ENCODE measurements around the gene FCAMR.

The FCAMR gene

DNA sequence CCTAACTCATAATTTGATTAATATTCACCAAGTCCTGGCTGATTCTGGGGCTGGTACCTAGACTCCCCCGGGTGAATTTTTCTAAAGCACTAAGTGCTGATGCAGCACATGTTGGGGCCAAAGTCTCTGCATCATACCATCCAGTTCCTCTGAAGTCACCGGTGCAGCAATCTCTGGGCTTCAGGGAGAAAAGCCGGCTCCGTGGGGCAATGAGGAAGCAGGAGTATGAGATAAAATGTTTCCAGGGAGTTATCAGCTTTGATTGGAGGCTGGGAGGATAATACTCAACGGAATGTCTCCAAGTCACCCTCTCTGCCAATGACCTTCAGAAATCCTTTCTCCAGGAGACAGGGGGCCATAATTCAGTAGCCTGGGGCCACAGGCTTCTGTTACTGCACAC, 1.2 kb downstream of the FCAMR start:
- CTCF ChIA-PET: interaction anchor here (0.6 to 5.2 kb wide), 2 partner anchors 12 to 334 kb away, joined by 3 to 39 read pairs; partner anchors contain the start of gene DYRK3
- Histone ChIP-seq H3K27ac (ENCODE audit: extremely low read depth, low read depth, low read length) (no peak overlapping the region), H3K4me1 (ENCODE audit: control insufficient read depth, insufficient read depth, low read length) (no peaks in the 10 kb centered on the region), H3K4me3 (ENCODE audit: low read depth, low read length) (no peak overlapping the region), H3K36me3 (ENCODE audit: control insufficient read depth in 2 of 2, insufficient read depth in 1 of 2, low read length in 2 of 2) (no peaks in the 10 kb centered on the region), H3K9me3 (ENCODE audit: control insufficient read depth, insufficient read depth, low read depth, low read length) (no peaks in the 10 kb centered on the region)
- POLR2A ChIA-PET: no interaction called here
- TF ChIP-seq ZNF621 (tag by site-specific recombination; IDR thresholded peaks at IDR 0.05) (no peak), SP3 (tag by site-specific recombination; IDR thresholded peaks at IDR 0.05) (no peak), ZNF10 (tag by site-specific recombination; IDR thresholded peaks at IDR 0.05) (no peak), EGR2 (tag by site-specific recombination; IDR thresholded peaks at IDR 0.05; ENCODE audit: low read depth) (no peak), ZNF660 (tag by site-specific recombination; IDR thresholded peaks at IDR 0.05) (no peak), HOXA7 (CRISPR knock-in tag; IDR thresholded peaks at IDR 0.05; ENCODE audit: borderline replicate concordance) (no peak), TCF7L2 (IDR thresholded peaks at IDR 0.05; ENCODE audit: borderline replicate concordance, low read depth, low read length) (no peak), ZNF548 (tag by site-specific recombination; IDR thresholded peaks at IDR 0.05) (no peak)
- TF ChIP-seq, protein P1, sequence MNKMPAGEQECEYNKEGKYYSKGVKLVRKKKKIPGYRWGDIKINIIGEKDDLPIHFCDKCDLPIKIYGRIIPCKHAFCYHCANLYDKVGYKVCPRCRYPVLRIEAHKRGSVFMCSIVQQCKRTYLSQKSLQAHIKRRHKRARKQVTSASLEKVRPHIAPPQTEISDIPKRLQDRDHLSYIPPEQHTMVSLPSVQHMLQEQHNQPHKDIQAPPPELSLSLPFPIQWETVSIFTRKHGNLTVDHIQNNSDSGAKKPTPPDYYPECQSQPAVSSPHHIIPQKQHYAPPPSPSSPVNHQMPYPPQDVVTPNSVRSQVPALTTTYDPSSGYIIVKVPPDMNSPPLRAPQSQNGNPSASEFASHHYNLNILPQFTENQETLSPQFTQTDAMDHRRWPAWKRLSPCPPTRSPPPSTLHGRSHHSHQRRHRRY (tag by site-specific recombination; IDR thresholded peaks at IDR 0.05): no peak
- TF ChIP-seq, protein P2, sequence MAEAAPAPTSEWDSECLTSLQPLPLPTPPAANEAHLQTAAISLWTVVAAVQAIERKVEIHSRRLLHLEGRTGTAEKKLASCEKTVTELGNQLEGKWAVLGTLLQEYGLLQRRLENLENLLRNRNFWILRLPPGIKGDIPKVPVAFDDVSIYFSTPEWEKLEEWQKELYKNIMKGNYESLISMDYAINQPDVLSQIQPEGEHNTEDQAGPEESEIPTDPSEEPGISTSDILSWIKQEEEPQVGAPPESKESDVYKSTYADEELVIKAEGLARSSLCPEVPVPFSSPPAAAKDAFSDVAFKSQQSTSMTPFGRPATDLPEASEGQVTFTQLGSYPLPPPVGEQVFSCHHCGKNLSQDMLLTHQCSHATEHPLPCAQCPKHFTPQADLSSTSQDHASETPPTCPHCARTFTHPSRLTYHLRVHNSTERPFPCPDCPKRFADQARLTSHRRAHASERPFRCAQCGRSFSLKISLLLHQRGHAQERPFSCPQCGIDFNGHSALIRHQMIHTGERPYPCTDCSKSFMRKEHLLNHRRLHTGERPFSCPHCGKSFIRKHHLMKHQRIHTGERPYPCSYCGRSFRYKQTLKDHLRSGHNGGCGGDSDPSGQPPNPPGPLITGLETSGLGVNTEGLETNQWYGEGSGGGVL (tag by site-specific recombination; IDR thresholded peaks at IDR 0.05): no peak
- TF ChIP-seq, protein P3, sequence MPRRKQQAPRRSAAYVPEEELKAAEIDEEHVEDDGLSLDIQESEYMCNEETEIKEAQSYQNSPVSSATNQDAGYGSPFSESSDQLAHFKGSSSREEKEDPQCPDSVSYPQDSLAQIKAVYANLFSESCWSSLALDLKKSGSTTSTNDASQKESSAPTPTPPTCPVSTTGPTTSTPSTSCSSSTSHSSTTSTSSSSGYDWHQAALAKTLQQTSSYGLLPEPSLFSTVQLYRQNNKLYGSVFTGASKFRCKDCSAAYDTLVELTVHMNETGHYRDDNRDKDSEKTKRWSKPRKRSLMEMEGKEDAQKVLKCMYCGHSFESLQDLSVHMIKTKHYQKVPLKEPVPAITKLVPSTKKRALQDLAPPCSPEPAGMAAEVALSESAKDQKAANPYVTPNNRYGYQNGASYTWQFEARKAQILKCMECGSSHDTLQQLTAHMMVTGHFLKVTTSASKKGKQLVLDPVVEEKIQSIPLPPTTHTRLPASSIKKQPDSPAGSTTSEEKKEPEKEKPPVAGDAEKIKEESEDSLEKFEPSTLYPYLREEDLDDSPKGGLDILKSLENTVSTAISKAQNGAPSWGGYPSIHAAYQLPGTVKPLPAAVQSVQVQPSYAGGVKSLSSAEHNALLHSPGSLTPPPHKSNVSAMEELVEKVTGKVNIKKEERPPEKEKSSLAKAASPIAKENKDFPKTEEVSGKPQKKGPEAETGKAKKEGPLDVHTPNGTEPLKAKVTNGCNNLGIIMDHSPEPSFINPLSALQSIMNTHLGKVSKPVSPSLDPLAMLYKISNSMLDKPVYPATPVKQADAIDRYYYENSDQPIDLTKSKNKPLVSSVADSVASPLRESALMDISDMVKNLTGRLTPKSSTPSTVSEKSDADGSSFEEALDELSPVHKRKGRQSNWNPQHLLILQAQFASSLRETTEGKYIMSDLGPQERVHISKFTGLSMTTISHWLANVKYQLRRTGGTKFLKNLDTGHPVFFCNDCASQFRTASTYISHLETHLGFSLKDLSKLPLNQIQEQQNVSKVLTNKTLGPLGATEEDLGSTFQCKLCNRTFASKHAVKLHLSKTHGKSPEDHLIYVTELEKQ (tag by site-specific recombination; IDR thresholded peaks at IDR 0.05; ENCODE audit: borderline replicate concordance): no peak

DNA sequence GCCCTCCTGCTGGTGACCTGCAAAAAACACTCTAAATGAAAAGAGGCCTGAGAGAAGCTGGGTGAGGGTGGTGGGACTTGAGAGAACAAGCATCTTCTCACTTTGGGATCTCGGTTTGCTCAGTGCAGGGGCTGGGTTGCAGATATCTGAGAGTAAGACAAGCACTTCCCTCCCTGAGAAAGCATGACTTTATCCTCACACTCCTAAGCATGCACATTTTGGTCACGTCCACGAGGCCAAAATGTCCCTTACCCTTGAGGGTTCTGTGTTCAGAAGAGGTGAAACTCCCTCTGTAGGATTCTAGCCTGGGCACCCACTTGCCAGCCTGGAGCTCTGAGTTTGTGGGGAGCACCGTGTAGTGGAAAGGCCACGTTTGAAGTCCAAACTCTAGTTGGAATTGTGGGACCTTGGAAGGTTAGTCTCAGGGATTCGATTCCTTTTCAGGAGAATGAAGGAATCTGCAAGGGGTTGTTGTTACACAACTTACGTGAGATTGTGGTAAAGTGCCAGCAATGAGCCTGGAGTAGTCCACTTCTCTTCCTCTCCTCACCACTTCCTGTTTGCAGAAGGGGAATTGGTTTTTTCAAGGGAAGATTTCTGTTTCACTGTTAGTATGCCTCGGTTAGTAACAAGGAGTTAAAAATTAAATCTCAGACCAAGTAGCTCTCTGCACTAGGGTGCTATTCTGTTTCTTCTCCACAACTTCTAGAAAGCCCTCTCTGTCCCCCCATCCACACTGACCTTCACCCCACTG, 3.0 kb downstream of the FCAMR start:
- ChIA-PET POLR2A (no interaction called here), CTCF (interaction anchor here (0.5 to 1.6 kb wide), 3 partner anchors 15 to 76 kb away, joined by 4 to 8 read pairs (median 4); no protein-coding TSS in a partner anchor)
- H3K4me1 ChIP-seq (ENCODE audit: control insufficient read depth, insufficient read depth, low read length): no peaks in the 10 kb centered on the region
- no peak for TF ChIP-seq ZNF394 (tag by site-specific recombination; IDR thresholded peaks at IDR 0.05; ENCODE audit: borderline replicate concordance)
- TF ChIP-seq, protein P4, sequence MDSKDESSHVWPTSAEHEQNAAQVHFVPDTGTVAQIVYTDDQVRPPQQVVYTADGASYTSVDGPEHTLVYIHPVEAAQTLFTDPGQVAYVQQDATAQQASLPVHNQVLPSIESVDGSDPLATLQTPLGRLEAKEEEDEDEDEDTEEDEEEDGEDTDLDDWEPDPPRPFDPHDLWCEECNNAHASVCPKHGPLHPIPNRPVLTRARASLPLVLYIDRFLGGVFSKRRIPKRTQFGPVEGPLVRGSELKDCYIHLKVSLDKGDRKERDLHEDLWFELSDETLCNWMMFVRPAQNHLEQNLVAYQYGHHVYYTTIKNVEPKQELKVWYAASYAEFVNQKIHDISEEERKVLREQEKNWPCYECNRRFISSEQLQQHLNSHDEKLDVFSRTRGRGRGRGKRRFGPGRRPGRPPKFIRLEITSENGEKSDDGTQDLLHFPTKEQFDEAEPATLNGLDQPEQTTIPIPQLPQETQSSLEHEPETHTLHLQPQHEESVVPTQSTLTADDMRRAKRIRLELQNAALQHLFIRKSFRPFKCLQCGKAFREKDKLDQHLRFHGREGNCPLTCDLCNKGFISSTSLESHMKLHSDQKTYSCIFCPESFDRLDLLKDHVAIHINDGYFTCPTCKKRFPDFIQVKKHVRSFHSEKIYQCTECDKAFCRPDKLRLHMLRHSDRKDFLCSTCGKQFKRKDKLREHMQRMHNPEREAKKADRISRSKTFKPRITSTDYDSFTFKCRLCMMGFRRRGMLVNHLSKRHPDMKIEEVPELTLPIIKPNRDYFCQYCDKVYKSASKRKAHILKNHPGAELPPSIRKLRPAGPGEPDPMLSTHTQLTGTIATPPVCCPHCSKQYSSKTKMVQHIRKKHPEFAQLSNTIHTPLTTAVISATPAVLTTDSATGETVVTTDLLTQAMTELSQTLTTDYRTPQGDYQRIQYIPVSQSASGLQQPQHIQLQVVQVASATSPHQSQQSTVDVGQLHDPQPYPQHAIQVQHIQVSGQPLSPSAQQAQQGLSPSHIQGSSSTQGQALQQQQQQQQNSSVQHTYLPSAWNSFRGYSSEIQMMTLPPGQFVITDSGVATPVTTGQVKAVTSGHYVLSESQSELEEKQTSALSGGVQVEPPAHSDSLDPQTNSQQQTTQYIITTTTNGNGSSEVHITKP (tag by site-specific recombination; IDR thresholded peaks at IDR 0.05): peak; percentile 46; the same call in 1 of the 2 replicates
- no peak overlapping the region for H3K27ac ChIP-seq (ENCODE audit: extremely low read depth, low read depth, low read length)
- H3K9me3 ChIP-seq (ENCODE audit: control insufficient read depth, insufficient read depth, low read depth, low read length): no peaks in the 10 kb centered on the region
- no peak overlapping the region for H3K4me3 ChIP-seq (ENCODE audit: low read depth, low read length)
- H3K36me3 ChIP-seq (ENCODE audit: control insufficient read depth in 2 of 2, insufficient read depth in 1 of 2, low read length in 2 of 2): no peaks in the 10 kb centered on the region

All from HEK293 (cell line).